Chondrocyte (in vitro differentiated cells): ENCODE data around the gene ECHDC1. TPM values are rescaled to one million over a fixed set of nuclear protein-coding genes. Genes with fewer than 3 reads are reported as not detected.

ENCODE experiments used
- DNase-seq: peaks from one replicate; pipeline ENCODE4 v3.0.0; 2021; ENCODE audit warnings: mixed read lengths, low spot score
- H3K27ac Mint-ChIP-seq: one replicate; pipeline ENCODE4 v1.8.0; 2021; ENCODE audit warnings: mild to moderate bottlenecking, moderate library complexity, mixed read lengths; ENCODE audit not compliant: unreplicated experiment
- H3K27me3 Mint-ChIP-seq: 2 replicates; pipeline ENCODE4 v1.8.0; 2021; ENCODE audit warnings: low read depth, mixed read lengths
- H3K36me3 Mint-ChIP-seq: 2 replicates; pipeline ENCODE4 v1.8.0; 2021; ENCODE audit warnings: low read depth, mixed read lengths
- H3K4me1 Mint-ChIP-seq: 2 replicates; pipeline ENCODE4 v1.8.0; 2021; ENCODE audit warnings: low read depth, mild to moderate bottlenecking, mixed read lengths
- H3K4me3 Mint-ChIP-seq: one replicate; pipeline ENCODE4 v1.8.0; 2021; ENCODE audit warnings: mild to moderate bottlenecking, moderate library complexity, mixed read lengths; ENCODE audit not compliant: unreplicated experiment
- H3K9me3 Mint-ChIP-seq: 2 replicates; pipeline ENCODE4 v1.8.0; 2021; ENCODE audit warnings: low read depth, mixed read lengths
- CTCF ChIP-seq: fragments of 200-600 bp; sonication (generic); IDR thresholded peaks from 2 replicates; pipeline ENCODE4 v1.5.0; 2021; ENCODE audit warnings: antibody characterized with exemption, mild to moderate bottlenecking, moderate library complexity
- total RNA-seq: library from RNA; stranded (reverse); gene quantifications from 3 replicates; pipeline ENCODE4 v1.2.1, GENCODE V29; 2021

Gene ECHDC1
- total RNA-seq, 1 donor from 2014 or later, result 40.4 TPM

- H3K36me3 Mint-ChIP-seq, result no peaks in the 10 kb centered on the region
- DNase-seq, result no peak
- H3K4me1 Mint-ChIP-seq, result peaks cover 45% of the 10 kb centered on the region
- no peaks in the 10 kb centered on the region for H3K9me3 Mint-ChIP-seq
- no peaks in the 10 kb centered on the region for H3K27me3 Mint-ChIP-seq
- no peak overlapping the region for H3K27ac Mint-ChIP-seq
- no peak overlapping the region for H3K4me3 Mint-ChIP-seq
- TF ChIP-seq CTCF, result no peak
These were observed 70.8 kb downstream of the ECHDC1 start for GRCh38 chr6:127272576-127272975.

GRCh38 chr6:127267646-127268625, 75.5 kb downstream of the ECHDC1 start:
- peak overlapping the region; percentile 93 for H3K4me3 Mint-ChIP-seq
- no peak for DNase-seq
- H3K9me3 Mint-ChIP-seq, result no peaks in the 10 kb centered on the region
- no peak for TF ChIP-seq CTCF
- no peaks in the 10 kb centered on the region for H3K27me3 Mint-ChIP-seq
- H3K27ac Mint-ChIP-seq, result peak overlapping the region; percentile 95
- H3K36me3 Mint-ChIP-seq, result peaks cover 2% of the 10 kb centered on the region
- peaks cover 52% of the 10 kb centered on the region for H3K4me1 Mint-ChIP-seq

- no peaks in the 10 kb centered on the region for H3K9me3 Mint-ChIP-seq
- no peak for TF ChIP-seq CTCF
- H3K4me3 Mint-ChIP-seq, result peak overlapping the region; percentile 93
- peaks cover 47% of the 10 kb centered on the region for H3K4me1 Mint-ChIP-seq
- peak; percentile 91 for DNase-seq
- H3K27ac Mint-ChIP-seq, result peak overlapping the region; percentile 98
- no peaks in the 10 kb centered on the region for H3K27me3 Mint-ChIP-seq
- peaks cover 2% of the 10 kb centered on the region for H3K36me3 Mint-ChIP-seq
These were observed 76.3 kb downstream of the ECHDC1 start for GRCh38 chr6:127266892-127267645.

- DNase-seq, result no peak
- TF ChIP-seq CTCF, result peak; percentile 93
- Mint-ChIP-seq H3K4me1 (peaks cover 43% of the 10 kb centered on the region), H3K27me3 (no peaks in the 10 kb centered on the region), H3K4me3 (peak within 1 kb of the TSS; percentile 93), H3K36me3 (peaks cover 2% of the 10 kb centered on the region), H3K27ac (peak within 1 kb of the TSS; percentile 98), H3K9me3 (no peaks in the 10 kb centered on the region)
These were observed 77.1 kb downstream of the ECHDC1 start, which contains the start of gene RNF146 for GRCh38 chr6:127266178-127266891. RNF146 (plus strand) TSS chr6:127266864; CDS start chr6:127280339, 13,475 bp downstream.
